Umbilical cord (tissue), 2 donors: ENCODE measurements around the gene E2F1. TPM values are rescaled to one million over a fixed set of nuclear protein-coding genes. Genes with fewer than 3 reads are reported as not detected.

Experiments used
- DNase-seq: peaks from one replicate; pipeline ENCODE4 v3.0.0-alpha.2; 2015; ENCODE audit warnings: low spot score
- total RNA-seq: library from RNA; depleted of rRNA; stranded (reverse); fragments of >200 nt; gene quantifications from one replicate; pipeline ENCODE4 v1.2.3, GENCODE V29; 2014; ENCODE audit warnings: low replicate concordance; ENCODE audit not compliant: insufficient read depth

Gene E2F1
- total RNA-seq, 1 donor from 2014 or later: 8.7 TPM

GRCh38 chr20:33672426-33673113 lies 13.6 kb downstream of the E2F1 start:
- DNase-seq: no peak

GRCh38 chr20:33671573-33672288 lies 14.5 kb downstream of the E2F1 start:
- DNase-seq: no peak

DNA sequence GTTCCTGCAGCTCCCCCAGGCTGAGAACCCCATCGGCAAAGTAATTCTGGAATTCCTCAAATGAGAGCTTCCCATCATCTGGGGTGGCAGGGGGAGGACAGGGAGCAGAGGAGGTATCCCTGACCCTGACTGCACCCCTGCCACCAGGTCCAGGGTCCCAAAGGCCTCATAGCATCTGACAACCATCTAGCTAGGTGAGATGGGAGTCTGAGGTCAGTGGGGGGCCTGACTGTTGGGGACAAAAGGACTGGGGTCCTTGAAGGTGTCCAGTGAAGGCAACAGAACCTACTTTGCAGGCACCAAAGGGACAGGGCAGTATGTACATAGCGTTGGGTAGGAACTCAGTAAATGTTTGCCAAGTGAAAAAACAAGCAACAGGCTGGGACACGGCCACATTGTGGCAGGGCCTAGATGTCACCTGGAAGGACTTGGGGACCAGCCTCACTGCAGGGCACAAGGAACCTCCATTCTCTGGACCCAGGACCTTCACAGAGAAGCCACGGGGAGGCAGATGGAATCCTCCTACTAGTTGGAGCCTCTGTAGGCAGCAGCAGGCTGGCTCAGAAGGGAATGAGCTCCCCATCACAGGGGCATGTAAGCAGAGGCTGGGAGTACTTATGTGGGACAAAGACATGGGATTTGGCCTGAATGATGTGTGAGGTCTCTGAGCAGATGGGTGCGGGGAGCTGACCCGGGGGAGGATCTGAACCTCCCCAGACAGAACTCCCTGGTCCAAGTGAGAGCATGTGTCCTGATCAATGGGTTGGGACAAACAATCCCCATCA lies 15.3 kb downstream of the E2F1 start:
- DNase-seq: no peak

DNA sequence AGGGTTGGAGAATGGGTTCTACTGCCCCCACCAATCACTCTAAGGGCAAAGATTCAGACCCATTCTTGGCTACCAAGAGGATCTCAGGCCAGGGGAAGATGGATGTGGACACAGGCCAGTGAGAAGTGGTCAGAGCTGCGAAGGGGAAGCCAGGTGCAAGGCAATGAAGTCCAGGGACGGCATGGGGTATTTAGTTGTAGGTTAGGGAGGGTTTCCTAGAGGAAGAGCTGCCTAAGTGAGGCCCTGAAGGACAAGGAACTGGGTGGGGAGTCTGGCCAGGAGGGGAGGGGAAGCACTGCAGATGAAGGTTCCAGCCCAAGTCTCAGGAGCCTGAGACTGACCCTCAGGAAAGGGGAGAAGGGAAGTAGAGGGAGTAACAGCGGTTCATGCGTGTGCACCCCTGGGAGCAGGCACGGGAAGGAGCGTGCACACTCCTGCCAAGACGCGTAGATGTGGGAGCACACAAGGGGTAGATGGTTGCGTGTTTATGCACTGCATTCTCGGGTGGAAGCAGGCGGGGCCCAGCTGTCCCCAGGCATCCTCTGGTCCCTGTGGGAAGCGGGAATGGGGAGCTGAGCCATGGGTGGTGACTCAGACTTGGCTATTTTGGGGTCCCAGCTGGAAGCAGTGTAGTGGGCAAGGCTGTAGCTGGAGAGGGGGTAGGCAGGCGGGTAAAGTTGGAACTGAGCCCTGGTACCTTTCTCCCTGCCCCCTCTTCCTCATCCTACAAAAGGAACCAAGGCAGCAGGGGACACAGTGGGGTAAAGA lies 16.1 kb downstream of the E2F1 start:
- DNase-seq: no peak

GRCh38 chr20:33669224-33669623 lies 17.0 kb downstream of the E2F1 start:
- no peak for DNase-seq

DNA sequence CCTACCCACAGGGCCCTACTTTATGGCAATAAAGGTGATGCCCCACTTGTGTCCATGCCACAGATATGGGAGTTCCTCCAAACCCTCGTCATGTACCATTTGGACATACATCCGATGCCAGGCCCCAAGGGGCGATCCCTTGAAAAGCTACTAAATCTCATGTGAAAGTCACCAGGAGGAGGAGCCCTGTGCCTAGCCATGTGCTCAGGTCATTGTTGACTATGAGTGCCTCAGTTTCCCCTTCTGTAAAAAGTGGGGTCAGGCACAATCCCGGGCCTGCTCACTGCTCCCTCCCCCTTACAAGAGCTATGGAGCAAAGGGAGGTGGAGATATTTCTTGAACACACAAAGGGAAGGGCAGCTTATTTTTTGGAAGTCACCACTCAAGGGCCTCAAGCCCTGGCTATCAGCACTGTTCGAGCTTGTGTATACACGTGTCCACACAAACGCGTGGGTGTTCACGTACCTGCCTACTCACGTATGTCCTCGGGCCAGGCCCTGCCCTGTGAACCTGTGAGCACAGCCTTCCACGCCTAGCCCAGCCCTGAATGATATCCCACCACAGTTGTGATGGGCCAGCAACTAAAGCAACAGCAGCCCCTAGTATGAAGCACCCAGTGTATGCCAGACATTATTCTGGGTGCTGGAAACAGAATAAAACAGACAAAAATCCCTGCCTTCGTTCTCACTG lies 17.6 kb downstream of the E2F1 start:
- DNase-seq: no peak

DNA sequence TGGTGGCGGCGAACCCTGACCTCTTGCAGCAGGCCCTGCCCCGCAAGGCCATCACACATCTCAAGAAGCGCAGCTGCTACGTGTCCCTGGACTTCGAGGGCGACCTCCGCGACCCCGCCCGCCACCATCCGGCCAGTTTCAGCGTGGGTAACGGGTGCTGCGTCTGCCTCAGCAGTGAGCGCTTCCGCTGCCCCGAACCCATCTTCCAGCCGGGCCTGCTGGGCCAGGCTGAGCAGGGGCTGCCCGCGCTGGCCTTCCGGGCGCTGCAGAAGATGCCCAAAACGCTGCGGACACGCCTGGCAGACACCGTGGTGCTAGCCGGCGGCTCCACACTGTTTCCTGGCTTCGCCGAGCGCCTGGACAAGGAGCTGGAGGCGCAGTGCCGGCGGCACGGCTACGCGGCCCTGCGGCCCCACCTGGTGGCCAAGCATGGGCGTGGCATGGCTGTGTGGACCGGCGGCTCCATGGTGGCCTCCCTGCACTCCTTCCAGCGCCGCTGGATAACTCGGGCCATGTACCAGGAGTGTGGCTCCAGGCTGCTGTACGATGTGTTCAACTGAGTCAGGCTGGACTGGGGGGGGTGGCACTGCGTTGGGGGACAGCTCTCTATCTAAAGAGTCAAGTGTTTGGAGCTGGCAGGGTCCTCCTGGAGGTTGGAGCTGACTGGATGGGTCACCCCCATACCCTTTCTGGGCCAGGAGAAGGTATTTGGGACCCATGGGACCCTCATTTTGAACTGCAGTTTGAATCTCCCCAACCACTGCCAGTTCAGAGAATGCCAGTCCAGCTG lies 18.3 kb downstream of the E2F1 start:
- DNase-seq: peak; percentile 65

DNA sequence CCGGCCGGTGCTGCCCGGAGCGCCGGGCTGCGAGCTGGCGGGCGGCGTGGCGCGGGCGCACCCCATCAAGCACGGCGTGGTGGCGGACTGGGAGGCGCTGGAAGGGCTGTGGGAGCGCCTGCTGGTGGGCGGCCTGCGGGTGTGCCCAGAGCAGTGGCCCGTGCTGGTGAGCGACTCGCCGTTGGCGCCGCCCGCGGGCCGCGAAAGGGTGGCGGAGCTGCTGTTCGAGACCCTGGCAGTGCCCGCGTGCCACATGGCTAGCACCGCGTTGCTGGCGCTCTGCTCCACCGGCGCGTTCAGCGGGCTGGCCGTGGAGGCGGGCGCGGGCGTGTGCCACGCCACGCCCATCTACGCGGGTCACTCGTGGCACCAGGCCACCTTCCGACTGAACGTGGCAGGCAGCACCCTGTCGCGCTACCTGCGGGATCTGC lies 18.9 kb downstream of the E2F1 start:
- no peak for DNase-seq

DNA sequence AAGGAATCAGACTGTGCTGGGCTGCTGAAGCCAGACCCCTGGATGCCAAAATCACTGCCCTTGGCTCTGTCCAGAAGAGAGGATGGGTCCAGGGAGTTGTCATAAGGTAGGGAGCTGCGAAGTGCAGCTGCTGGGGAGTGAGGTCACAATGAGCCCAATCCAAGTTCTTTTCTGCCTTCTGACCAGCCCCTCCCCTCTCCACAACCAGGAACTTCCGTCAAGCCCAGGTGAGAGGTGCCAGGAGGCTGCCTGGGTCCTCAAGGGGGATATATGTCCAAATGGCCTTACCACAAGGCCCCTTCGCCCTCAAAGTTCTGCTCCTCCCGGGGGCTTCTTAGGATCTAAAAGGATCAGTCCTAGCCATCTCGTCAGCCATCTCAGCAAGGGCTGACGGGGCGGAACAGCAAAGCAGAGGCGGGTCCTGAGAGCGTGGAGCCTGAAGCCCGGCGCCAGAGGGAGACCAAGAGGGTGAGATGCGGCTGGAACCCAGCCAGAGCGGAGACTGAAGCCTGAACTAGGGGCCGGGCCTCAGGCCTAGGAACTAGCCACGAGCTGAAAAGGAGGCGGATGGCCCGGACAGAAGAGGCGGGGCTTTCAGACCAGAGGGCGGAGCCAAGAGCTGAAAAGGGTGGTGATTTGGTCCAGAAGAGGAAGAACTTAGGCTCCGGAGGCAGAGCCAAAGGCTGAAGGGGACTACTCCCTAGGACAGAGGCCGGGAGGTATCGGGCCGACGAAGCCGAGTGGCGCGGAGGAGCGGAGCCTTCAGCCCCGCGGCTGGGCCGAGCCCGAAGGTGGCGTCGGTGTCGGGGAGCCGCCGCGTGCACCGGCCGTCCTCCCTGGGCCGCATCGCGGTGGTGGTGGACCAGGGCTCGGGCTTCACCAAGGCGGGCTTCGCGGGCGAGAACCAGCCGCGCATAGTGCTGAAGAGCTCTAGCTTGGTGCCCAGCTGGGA lies 19.6 kb downstream of the E2F1 start, which contains the start of gene ACTL10:
Gene ACTL10 (plus strand): TSS at position 651 of the 952 bp plus-strand sequence. CDS start 555 bp downstream, outside the sequence.
- peak; percentile 99 for DNase-seq

DNA sequence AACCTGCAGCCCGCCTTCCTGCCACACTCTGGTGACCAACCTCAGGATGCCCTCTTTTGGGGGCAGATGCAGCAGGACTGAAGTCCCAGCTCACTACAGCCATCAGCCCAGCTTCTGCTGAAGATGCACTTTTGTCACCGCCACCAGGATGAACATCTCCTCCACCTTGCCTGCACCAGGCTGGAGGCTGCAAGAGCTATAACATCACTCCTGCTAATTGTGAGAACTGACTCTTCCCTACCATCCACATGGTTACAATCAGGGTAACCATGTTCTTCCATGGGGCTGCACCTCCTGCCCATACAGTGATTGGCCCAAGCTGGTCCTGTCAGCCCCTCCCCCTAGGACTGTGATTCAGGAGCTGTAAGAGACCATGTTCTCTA lies 21.4 kb downstream of the E2F1 start:
- DNase-seq: no peak

GRCh38 chr20:33664085-33664761 lies 22.0 kb downstream of the E2F1 start:
- DNase-seq: no peak

- peak; percentile 88 for DNase-seq
These were observed 22.8 kb downstream of the E2F1 start for GRCh38 chr20:33663161-33664084.

- no peak for DNase-seq
These were observed 24.0 kb downstream of the E2F1 start, which contains the start of gene C20orf144 for GRCh38 chr20:33662172-33662571. Gene C20orf144 (plus strand): TSS chr20:33662327. CDS start chr20:33662346, 19 bp downstream.

DNA sequence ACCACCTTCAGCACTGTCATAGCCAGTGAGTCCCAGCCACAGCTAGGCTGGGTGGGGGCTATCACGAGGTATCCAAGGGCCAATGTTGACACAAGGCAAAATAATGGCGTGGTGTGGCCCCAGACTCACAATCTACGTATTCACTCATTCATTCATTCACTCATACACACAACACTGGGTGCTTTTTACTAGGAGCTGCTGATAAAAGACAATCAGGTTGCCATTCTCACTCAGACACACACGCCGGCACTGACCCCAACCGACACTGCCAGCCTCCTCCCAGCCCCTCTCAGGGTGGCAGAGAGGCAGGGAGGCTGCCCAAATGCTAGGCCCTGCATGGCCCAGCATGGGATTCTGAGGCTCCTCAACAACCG lies 25.5 kb downstream of the E2F1 start:
- DNase-seq: no peak

- DNase-seq: no peak
These were observed 26.0 kb downstream of the E2F1 start for GRCh38 chr20:33660035-33660684.

DNA sequence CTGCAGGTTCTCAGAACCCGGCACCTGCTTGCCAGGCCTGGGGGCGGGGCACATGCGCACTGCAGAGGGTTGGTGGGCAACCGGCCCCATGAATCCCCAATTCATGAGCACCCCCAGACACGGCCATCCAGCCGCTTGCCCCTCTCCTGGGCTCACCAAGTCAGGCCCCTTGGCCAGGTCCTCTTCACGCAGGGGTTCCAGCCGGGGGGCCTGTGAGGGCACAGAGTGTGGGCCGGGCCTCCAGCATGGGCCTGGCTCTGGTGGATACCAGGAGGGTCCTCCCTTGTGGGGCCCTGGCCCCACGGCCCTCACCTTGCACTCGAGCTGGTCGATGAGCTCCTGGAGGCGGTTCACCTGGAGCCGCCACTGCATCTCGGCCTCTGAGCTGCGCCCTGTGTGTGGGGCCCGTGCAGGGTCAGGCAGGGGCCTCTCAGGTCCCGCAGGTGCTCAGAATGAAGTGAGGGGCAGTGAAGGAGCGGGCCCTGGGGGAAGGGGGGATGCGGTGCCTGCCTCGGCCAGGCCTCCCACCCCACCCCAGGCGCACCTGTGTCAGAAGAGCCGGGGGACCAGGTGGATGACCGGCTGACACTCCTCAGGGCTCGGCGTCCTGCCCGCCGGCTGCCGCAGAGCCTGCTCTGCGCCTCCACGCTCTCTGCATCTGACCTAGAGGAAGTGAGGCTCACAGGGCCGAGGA lies 26.7 kb downstream of the E2F1 start:
- no peak for DNase-seq
